GM20431 (cell line): ENCODE measurements around the gene HBA2.
"Not testable (repeated sequence)": the region's sequence is repeated elsewhere in the genome, so short reads cannot be mapped to it uniquely, and the experiment has no call there.

Experiments
- in situ Hi-C: fragments of 300-500 bp; cut with MseI, MboI; formaldehyde crosslinking; loops from one replicate; pipeline ENCODE4 v1.15.0; 2020; ENCODE audit warnings: low sequenced_read_pairs; ENCODE audit not compliant: unreplicated experiment

HBA2 gene

DNA sequence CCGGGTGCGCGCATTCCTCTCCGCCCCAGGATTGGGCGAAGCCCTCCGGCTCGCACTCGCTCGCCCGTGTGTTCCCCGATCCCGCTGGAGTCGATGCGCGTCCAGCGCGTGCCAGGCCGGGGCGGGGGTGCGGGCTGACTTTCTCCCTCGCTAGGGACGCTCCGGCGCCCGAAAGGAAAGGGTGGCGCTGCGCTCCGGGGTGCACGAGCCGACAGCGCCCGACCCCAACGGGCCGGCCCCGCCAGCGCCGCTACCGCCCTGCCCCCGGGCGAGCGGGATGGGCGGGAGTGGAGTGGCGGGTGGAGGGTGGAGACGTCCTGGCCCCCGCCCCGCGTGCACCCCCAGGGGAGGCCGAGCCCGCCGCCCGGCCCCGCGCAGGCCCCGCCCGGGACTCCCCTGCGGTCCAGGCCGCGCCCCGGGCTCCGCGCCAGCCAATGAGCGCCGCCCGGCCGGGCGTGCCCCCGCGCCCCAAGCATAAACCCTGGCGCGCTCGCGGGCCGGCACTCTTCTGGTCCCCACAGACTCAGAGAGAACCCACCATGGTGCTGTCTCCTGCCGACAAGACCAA lies at the start of gene HBA2:
HBA2 (plus strand) TSS at position 503 of the 568 bp plus-strand sequence; CDS start at position 540, 37 bp downstream.
- in situ Hi-C loops = not testable (repeated sequence)

DNA sequence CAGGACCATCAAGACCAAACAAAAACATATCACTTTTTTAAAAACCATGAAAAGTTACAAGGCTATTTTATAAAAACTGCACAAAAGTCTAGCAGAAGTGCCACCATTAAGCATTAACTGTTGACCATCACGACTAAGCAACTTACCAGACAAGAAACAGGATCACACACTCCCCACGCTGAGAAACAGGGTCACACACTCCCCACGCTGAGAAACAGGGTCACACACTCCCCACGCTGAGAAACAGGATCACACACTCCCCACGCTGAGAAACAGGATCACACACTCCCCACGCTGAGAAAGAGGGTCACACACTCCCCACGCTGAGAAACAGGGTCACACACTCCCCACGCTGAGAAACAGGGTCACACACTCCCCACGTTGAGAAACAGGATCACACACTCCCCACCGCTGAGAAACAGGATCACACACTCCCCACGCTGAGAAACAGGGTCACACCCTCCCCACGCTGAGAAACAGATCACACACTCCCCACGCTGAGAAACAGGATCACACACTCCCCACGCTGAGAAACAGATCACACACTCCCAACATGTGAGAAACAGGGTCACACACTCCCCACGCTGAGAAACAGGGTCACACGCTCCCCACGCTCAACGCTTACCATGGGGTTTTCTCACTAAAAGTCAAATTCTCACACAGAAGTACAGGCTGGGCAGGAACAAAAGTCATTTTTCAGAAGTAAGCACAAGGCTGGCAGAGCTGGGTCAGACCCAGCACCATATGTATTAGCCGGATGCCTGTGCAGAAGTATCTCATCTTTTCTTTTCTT lies 48.9 kb upstream of the HBA2 start:
- in situ Hi-C loops = not testable (repeated sequence)

DNA sequence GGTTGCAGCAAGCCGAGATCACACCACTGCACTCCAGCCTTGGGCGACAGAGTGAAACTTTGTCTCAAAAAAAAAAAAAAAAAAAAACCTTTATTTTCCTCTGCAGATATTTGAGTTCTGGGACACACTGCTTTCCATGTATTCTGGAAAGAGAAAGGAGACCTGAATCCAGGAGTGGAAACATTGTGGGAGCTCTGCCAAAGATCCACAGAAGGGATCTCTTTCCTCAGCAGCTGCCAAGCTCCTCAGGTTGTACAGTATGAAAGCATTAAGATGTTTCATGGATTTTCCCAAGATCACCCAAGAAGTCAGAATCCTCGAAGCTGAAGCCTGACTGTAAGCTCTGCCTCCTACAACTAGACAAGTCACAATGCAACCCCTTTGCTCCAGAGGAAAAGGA lies 47.7 kb upstream of the HBA2 start:
- in situ Hi-C loops = no loop called here

DNA sequence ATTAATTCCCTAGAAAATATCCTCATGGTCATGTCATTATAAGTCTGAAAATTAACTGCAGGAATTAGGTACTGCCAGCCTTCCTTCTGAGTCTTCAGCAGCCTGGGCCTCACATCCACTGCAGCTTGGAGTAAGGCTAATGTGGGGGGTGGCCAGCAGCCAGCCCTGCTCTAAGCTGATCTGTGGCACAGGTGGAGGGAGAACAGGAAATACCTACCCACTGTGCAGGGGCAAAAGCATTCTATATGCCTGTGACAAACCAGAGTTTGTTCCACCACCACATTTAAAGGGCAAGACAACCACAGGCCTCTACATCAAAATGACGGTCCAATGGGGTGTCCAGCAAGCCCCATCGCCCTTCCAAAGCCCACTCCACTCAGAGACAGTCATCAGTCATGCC lies 43.6 kb upstream of the HBA2 start:
- in situ Hi-C loops = no loop called here

DNA sequence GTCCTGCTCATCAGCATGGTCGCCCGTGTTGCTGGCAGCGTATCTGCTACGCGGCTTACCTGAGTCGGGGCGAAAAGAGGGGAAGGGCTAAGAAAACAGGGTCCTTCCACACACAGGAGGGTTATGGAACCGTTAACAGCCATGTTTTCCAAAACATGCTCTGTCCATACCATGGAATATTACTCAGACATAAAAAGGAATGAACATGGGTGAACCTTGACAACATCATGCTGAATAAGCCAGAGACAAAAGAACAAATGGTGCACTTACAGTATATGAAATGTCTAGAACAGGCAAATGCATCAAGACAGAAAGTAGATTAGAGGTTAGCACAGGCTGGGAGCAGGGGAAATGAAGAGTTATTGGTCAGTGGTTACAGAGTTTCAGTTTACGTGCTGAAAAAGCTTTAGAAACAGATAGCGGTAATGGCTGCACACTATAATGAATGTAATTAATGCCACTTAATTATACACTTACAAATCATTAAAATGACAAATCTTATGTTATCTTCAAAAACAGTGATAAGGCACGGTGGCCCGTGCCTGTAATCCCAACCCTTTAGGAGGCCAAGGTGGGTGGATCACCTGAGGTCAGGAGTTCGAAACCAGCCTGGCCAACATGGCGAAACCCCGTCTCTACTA lies 42.0 kb upstream of the HBA2 start:
- in situ Hi-C loops = no loop called here

DNA sequence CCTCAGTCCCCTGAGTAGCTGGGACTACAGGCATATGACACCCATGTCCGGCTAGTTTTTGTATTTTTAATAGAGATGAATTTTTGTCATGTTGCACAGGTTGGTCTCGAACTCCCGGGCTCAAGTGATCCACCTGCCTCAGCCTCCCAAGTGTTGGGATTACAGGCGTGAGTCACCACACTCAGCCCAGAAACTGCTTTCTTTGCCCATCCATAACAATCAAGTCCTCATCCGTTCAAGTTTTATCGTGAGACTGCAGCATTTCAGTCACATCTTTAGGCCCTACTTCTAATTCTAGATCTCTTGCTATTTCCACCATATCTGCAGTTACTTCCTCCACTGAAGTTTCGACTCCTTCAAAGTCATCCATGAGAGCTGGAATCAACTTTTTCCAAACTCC lies 40.6 kb upstream of the HBA2 start:
- in situ Hi-C loops = no loop called here

DNA sequence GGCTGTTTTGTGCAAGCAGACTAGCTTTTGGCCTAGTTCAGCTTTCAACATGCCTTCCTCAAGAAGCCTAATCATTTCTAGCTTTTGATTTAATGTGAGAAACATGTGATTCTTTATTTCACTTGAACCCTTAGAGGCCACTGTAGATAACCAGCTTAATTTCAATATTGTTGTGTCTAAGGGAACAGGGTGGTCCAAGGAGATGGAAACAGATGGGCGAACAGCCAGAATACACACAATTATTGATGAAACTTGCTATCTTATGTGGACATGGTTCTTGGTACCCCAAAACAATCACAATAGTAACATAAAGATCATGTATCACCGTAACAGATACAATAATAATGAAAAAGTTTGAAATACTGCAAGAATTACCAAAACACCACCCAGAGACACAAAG lies 39.0 kb upstream of the HBA2 start:
- in situ Hi-C loops = no loop called here

DNA sequence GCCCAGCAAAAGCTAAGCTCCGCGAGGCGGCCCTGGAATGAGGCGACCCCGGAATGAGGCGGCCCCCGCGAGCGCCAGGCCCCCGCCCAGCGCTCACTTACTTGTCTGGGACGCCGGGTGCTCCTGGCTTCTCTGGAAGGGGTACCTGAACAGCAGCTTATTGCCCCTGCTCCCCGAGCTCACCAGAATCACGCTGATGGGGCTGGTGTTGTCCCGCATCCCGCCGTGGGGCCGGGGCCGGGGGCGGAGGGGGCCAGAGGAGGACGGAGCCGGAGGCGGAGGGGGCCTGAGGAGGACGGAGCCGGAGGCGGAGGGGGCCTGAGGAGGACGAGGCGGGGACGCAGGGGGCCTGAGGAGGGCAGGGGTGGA lies 34.6 kb upstream of the HBA2 start:
- in situ Hi-C loops = no loop called here

DNA sequence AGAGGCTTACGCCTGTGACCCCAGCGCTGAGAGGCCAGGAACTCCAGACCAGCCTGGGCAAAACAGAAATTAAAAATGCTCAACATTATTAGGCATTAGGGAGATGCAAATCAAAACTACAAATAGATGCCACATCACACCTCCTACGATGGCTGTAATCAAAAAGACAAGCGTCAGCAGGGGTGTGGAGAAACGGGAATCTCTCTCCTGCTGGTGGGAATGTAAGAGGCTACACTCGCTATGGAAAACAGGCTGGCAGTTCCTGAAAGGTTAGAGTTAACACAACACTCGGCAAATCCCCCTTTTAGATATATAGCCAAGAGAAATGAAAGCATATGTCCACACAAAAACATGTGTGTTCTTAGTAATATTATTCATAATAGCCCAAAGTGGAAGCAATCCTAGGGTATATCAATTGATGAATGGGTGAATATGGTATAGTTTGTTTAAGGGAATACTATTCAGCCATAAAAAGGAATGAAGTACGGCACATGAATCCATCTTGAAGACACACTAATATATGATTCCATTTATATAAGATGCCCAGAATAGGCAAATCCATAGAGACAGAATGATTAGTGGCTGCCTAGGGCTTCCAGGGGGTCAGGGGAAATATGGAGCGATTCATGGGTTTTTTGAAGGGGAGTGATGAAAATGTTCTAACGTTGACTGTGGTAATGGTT lies 32.4 kb upstream of the HBA2 start:
- in situ Hi-C loops = no loop called here

DNA sequence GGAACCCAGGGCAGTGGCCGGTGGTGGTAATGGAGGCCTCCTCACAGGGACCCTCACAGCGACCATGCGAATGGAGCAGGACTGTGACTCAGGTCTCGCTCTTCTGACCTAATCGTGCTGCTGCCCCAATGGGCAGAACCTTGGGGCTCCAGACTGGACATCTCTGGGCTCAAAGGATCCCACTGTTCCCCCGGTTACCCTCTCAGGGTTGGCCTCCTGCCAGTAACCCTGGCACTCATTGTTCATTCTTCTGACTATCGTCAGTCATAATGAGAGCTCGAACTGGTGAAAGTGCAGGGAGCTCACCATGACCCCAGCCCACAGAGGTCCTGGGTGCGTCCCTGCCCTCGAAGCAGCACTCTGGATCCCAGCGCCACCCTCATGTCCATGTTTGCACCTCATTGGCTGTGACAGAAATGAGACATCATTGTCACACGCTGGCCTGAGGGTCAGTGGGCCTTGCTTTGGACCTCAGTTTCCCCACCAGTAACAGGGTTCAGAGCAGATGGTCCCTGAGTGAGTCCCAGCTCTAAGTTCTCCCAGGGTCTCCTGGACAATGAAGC lies 30.2 kb upstream of the HBA2 start:
- in situ Hi-C loops = no loop called here

DNA sequence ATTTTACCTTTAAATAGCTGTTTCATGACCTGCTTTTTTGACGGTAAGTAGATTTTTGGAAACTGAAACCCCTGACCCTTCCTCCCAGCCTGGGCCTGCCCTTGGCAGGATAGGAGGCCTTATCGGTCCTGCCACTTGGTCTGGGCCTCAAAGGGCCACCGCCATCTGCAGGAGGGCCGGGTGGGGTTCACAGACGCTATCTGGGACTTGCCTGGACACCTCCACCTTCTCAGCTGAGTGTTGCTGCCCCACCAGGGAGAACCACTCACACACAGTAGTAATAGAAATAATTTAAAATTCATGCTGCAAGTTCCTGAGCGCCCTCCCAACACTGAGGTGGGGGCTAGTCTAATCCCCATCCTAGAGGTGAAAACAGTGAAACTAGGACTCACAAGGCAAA lies 29.6 kb upstream of the HBA2 start:
- in situ Hi-C loops = no loop called here

DNA sequence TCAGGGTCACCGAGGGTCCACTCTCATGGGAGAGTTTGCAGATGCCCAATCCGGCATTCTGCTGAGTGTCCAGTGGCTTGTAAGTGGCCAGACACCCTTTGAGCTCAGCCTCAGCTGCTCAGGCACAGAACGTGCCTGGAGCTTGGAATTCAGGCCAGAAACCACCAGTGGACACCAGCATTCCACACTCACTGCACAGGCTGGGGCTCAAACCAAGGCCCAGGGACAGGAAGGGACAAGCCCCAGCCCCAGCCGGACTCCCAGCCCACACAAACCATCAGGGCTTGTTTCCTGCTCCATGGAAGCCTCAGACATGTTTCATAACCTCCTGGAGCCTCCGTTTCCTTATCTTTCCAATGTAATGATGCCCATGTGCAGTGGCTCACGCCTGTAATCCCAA lies 29.2 kb upstream of the HBA2 start:
- in situ Hi-C loops = no loop called here

DNA sequence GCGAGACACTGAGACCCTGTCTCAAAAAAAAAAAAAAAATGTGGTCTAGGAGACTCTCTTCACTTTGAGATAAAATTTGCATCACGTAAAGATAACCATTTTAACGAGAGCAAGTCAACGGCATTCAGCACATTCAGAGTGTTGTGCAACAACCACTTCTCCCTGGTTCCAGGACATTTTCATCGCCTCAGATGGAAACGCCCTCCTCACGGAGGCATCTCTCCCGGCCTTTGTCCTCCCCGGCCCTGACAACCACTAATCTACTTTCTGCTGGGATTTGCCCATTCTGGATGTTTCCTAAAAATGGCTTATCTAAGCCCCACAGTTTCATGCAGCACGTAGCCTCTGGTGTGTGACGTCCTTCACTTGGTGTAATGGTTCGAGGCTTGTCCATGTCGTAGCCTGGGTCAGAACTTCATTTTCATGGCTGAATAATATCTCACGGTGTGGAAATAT lies 27.9 kb upstream of the HBA2 start:
- in situ Hi-C loops = no loop called here

DNA sequence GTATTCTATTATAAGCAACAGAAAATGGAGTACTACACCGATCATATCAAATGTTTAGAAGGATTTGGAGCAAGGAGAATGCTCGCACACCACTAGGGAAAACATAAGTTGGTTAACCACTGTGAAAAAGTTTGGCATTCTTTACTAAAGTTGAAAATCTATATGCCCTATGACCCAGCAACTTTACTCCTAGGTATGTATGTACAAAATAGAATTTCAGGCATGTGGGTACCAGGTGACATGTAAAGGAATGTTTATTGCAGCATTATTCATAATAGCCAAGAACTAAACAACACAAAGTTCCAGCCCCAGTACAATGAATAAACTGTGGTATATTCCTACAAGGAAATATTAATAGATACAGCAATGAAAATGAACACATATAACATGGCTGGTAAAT lies 26.0 kb upstream of the HBA2 start:
- in situ Hi-C loops = no loop called here

DNA sequence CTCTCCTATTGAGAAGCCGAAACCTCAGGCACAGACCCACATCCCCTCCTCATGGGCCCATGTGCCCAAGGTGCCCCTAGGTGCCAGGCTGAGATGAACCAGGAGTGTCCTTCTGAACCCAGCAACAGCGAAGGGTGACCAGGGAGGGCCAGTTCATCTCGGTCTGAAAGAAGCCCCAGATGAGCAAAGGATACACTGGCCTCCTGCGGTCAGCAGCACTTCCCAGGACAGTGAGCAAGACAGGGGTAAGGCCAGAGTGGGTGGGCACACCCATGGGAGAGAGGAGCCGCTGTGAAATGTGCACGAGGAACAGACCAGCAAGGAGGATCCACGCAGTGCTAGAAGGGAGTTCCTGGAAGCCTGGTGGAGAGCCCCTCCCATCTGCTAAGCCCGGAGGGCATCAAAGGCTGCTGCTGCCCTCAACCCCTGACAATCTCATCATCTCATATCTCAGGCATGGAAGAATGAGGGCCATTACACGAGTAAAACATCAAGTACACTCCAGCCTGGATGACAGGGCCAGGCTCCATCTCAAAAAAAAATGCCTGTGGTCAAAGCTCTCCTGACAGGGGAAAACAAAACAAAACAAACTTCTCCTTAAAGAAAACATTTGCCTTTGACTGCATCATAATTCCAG lies 23.5 kb upstream of the HBA2 start:
- in situ Hi-C loops = no loop called here

DNA sequence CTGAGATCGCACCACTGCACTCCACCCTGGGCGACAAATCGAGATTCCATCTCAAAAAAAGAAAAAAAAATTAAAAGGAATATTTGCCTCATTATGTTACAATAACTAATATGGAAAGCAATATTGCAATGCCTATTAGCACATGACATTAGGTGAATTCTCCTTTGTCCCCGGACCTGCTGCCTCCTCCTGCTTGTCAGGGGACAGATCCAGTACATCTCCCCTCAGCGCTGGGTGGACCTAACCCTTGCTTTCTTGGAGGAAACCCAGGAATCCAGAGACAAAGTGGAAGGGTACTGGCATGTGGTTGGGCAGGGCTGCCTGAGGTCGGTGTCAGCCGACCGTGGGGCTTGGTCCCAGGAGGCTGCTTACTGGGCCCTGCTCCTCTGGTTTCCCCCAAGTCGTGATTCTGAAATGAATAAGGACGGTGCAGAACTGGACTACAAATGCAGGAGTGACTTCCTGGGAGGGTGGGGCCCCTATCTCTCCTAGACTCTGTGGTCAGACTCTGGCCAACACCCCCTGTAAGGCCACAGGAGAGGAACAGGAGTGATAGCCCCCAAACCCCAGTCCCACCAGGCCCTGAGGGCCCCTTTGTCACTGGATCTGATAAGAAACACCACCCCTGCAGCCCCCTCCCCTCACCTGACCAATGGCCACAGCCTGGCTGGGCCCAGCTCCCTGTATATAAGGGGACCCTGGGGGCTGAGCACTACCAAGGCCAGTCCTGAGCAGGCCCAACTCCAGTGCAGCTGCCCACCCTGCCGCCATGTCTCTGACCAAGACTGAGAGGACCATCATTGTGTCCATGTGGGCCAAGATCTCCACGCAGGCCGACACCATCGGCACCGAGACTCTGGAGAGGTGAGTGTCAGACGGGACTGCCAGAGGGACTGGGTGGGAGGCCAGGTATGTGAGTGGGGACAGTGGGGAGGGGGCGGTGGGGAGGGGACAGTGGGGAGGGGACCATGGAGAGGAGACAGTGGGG lies 20.2 kb upstream of the HBA2 start, which contains the start of gene HBZ:
HBZ (plus strand) TSS at position 504 of the 988 bp plus-strand sequence; CDS start at position 770, 266 bp downstream.
- in situ Hi-C loops = no loop called here

DNA sequence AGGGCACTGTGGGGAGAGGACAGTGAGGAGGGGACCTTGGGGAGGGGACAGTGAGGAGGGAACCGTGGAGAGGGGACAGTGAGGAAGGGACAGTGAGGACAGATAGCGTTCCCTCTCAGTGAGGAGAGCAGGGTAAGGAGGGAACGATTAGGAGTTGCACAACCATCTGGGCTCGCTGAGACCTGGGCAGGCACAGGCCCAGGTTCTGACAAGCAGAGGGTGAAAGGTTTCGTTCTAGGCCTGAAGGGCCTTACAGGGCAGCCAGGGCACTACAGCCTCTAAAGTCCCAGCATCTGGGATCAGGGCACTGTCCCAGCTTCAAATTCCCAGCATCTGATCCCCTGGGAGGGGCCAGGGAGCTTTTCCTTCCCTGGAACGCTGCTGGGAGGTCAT lies 19.6 kb upstream of the HBA2 start:
- in situ Hi-C loops = not testable (repeated sequence)

DNA sequence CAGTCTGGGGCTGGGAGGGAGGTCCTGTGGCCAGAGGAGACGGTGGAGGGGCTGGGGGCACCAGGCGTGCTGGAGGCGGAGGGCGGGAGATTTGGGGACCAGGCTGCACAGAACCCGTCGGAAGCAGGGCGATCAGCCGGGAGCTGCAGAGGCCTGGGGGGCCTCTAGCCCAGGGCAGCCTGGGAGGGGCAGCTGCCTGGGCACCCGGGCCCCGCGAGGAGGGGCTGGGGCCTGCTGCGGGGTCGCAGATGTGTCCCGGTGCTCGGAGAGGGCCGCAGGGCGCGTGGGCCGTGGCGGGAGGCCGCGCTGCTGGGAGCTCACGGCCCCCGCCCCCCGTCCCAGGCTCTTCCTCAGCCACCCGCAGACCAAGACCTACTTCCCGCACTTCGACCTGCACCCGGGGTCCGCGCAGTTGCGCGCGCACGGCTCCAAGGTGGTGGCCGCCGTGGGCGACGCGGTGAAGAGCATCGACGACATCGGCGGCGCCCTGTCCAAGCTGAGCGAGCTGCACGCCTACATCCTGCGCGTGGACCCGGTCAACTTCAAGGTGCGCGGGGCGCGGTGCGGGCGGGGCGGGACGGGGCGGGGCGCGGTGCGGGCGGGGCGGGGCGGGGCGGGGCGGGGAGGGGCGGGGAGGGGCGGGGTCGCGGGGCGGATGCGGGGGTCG lies 19.0 kb upstream of the HBA2 start:
- in situ Hi-C loops = not testable (repeated sequence)
